Thyroid gland (tissue), 4 donors: ENCODE data around the gene CBLN2.

ENCODE experiments used
- CTCF ChIP-seq, 6 experiments: fragments of 200-600 bp in 3 of 6; fragments of 450-650 bp in 3 of 6; sonication (generic) in 3 of 6; IDR thresholded peaks; one replicate each; pipeline ENCODE4 v1.5.1; 2016 to 2019; ENCODE audit warnings: antibody characterized with exemption in 6 of 6, mild to moderate bottlenecking in 2 of 6, inconsistent platforms in 1 of 6, moderate library complexity in 1 of 6
- POLR2A ChIP-seq, 2 donors: fragments of 450-650 bp; IDR thresholded peaks; one replicate each; pipeline ENCODE4 v1.6.1; 2017; ENCODE audit warnings: antibody characterized with exemption in 2 of 2, mild to moderate bottlenecking in 2 of 2, moderate library complexity in 1 of 2

GRCh38 chr18:72504866-72505265 lies 39.3 kb downstream of the CBLN2 start:
- TF ChIP-seq CTCF (IDR thresholded peaks at IDR 0.05) (no peak), POLR2A (IDR thresholded peaks at IDR 0.05) (no peak)
